SU-DHL-6 (cell line): ENCODE data around the gene MICAL3.

Experiments used
- H2AFZ ChIP-seq: fragments of 200-600 bp; sonication (generic); 2 replicates; pipeline ENCODE4 v1.6.1; 2014; ENCODE audit warnings: low read depth, mild to moderate bottlenecking, moderate library complexity, mixed read lengths, antibody characterized with exemption, low read length; ENCODE audit not compliant: severe bottlenecking
- H3F3A ChIP-seq: fragments of 200-600 bp; shearing (Covaris generic); 2 replicates; pipeline ENCODE4 v1.6.0; 2016; ENCODE audit warnings: antibody characterized with exemption, mild to moderate bottlenecking; ENCODE audit not compliant: insufficient read depth
- H3K27ac ChIP-seq: fragments of 200-600 bp; sonication (generic); 2 replicates; pipeline ENCODE4 v1.5.1; 2016; ENCODE audit warnings: low read depth, mild to moderate bottlenecking, low read length, moderate library complexity, mixed read lengths
- H3K27me3 ChIP-seq: fragments of 200-600 bp; sonication (generic), shearing (Covaris generic); 2 replicates; pipeline ENCODE4 v1.6.0; 2014; ENCODE audit warnings: mild to moderate bottlenecking, low read length
- H3K36me3 ChIP-seq: fragments of 200-600 bp; sonication (generic); 2 replicates; pipeline ENCODE4 v1.6.1; 2014; ENCODE audit warnings: mild to moderate bottlenecking, low read length, mixed read lengths
- H3K4me2 ChIP-seq: fragments of 300-600, 200-600 bp; shearing (Covaris generic), sonication (generic); 2 replicates; pipeline ENCODE4 v1.6.0; 2014; ENCODE audit warnings: low read length, low read depth, mild to moderate bottlenecking; ENCODE audit not compliant: poor library complexity, severe bottlenecking
- H3K4me3 ChIP-seq: fragments of 200-600 bp; sonication (generic); 2 replicates; pipeline ENCODE4 v1.5.1; 2014; ENCODE audit warnings: antibody characterized with exemption, low read length, mild to moderate bottlenecking, mixed read lengths; ENCODE audit not compliant: insufficient read depth, poor library complexity, severe bottlenecking
- H3K79me2 ChIP-seq: fragments of 200-600 bp; sonication (generic); 2 replicates; pipeline ENCODE4 v1.6.1; 2014; ENCODE audit warnings: mild to moderate bottlenecking, low read length, moderate library complexity; ENCODE audit not compliant: insufficient read depth
- H3K9ac ChIP-seq: fragments of 200-600 bp; sonication (generic); 2 replicates; pipeline ENCODE4 v1.7.0; 2014; ENCODE audit warnings: mild to moderate bottlenecking, low read length
- H3K9me2 ChIP-seq: fragments of 200-600 bp; sonication (generic); replicated peaks from 2 replicates; pipeline ENCODE4 v1.6.1; 2014; ENCODE audit warnings: low read length; ENCODE audit not compliant: insufficient read depth
- H3K9me3 ChIP-seq: fragments of 200-600 bp; sonication (generic); 2 replicates; pipeline ENCODE4 v1.6.1; 2014; ENCODE audit warnings: low read length, mixed read lengths; ENCODE audit not compliant: insufficient read depth
- H4K20me1 ChIP-seq: fragments of 200-600 bp; sonication (generic); 2 replicates; pipeline ENCODE4 v1.6.1; 2014; ENCODE audit warnings: low read depth, mild to moderate bottlenecking, antibody characterized with exemption, low read length, moderate library complexity, mixed read lengths
- EZH2phosphoT487 ChIP-seq: fragments of 200-600 bp; sonication (generic), shearing (Covaris generic); conservative IDR thresholded peaks from 2 replicates; pipeline ENCODE4 v1.6.1; 2018; ENCODE audit warnings: mild to moderate bottlenecking, antibody characterized with exemption, low read length, moderate library complexity, mixed read lengths
- TF ChIP-seq, protein P1 (sequence below): fragments of 200-600 bp; sonication (generic); IDR thresholded peaks from one replicate; pipeline ENCODE4 v1.5.1; 2017; ENCODE audit warnings: antibody characterized with exemption, mild to moderate bottlenecking, low read length, moderate library complexity; ENCODE audit not compliant: insufficient read depth, poor library complexity, severe bottlenecking

MICAL3 gene

DNA sequence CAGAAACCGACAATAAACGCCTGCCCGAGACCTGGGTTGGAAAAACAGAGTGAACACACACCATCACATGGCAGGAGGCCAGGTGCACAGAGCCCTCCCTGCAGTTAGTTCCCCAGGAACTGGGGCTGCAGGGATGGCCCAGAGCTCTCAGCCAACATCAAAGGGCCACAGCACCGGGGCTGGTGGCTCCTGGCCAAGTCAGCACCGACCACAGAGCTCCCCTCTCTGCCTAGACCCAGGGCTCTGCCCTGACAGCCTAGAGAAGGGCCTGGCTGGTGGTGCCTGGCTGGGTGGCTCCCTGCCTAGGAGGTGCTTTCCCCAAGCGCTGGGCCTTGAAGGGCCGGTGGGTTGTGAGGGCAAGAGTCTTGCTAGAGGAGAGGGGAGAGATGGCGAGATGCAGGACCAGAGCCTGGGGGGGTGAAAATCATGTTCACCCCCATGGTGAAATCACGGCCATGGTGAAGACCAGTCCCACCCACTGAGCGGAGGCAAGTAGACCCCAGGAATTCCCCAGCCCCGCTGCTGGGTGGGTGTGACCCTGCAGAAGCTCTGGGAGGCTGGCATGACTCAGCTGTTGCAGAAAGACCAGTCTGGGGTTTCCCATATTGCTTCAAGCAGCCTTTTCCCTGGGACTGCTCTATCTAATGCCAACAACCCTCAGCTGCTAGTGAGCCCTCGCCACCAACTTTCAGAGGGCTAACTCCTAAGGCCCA lies 242.9 kb downstream of the MICAL3 start:
- H3K9me3 ChIP-seq, result no peaks in the 10 kb centered on the region
- no peak overlapping the region for H3K27ac ChIP-seq
- no peak overlapping the region for H3K4me2 ChIP-seq
- H2AFZ ChIP-seq, result no peak overlapping the region
- no peaks in the 10 kb centered on the region for H3K79me2 ChIP-seq
- H3K27me3 ChIP-seq, result no peaks in the 10 kb centered on the region
- TF ChIP-seq, protein P1, sequence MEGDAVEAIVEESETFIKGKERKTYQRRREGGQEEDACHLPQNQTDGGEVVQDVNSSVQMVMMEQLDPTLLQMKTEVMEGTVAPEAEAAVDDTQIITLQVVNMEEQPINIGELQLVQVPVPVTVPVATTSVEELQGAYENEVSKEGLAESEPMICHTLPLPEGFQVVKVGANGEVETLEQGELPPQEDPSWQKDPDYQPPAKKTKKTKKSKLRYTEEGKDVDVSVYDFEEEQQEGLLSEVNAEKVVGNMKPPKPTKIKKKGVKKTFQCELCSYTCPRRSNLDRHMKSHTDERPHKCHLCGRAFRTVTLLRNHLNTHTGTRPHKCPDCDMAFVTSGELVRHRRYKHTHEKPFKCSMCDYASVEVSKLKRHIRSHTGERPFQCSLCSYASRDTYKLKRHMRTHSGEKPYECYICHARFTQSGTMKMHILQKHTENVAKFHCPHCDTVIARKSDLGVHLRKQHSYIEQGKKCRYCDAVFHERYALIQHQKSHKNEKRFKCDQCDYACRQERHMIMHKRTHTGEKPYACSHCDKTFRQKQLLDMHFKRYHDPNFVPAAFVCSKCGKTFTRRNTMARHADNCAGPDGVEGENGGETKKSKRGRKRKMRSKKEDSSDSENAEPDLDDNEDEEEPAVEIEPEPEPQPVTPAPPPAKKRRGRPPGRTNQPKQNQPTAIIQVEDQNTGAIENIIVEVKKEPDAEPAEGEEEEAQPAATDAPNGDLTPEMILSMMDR, result no peak
- no peak for TF ChIP-seq EZH2phosphoT487
- H3K36me3 ChIP-seq, result no peaks in the 10 kb centered on the region
- no peaks in the 10 kb centered on the region for H4K20me1 ChIP-seq
- H3K9me2 ChIP-seq, result no peaks in the 10 kb centered on the region
- no peaks in the 10 kb centered on the region for H3F3A ChIP-seq
- H3K4me3 ChIP-seq, result no peak overlapping the region
- H3K9ac ChIP-seq, result no peak overlapping the region

DNA sequence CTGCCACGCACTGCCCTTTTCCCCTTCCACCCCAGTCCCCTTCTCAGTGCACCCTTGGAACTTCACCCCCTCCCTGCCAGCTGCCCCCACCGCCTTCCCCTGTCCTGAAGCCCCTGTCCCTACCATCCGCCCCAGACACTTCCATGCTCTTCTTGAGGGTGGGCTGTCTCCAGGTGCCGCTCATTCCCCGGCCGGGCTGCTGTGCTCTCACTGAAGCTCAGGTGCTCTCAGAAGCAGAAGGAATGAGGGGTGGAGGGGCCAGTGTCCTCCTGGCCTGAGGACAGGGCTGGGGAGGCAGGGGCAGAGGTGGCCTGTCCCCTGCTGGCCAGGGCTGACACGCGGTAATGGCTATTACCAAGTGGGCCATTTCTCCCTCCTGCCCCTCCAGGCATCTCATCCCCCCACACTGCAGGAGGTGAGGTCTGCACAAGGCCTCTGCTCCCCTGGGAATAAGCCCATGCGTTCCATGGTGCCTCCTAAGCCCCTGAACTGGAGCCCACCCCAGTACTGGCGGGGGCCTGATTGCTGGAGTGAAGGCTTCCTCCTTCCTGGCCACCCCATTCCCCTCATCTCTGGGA lies 243.5 kb downstream of the MICAL3 start:
- Histone ChIP-seq H3K9me3 (no peaks in the 10 kb centered on the region), H3K79me2 (no peaks in the 10 kb centered on the region), H4K20me1 (no peaks in the 10 kb centered on the region), H3K27ac (no peak overlapping the region), H2AFZ (no peak overlapping the region), H3K4me2 (no peak overlapping the region), H3K9ac (no peak overlapping the region), H3F3A (no peaks in the 10 kb centered on the region), H3K36me3 (no peaks in the 10 kb centered on the region), H3K9me2 (no peaks in the 10 kb centered on the region), H3K4me3 (no peak overlapping the region), H3K27me3 (no peaks in the 10 kb centered on the region)
- TF ChIP-seq, protein P1, result no peak
- no peak for TF ChIP-seq EZH2phosphoT487

DNA sequence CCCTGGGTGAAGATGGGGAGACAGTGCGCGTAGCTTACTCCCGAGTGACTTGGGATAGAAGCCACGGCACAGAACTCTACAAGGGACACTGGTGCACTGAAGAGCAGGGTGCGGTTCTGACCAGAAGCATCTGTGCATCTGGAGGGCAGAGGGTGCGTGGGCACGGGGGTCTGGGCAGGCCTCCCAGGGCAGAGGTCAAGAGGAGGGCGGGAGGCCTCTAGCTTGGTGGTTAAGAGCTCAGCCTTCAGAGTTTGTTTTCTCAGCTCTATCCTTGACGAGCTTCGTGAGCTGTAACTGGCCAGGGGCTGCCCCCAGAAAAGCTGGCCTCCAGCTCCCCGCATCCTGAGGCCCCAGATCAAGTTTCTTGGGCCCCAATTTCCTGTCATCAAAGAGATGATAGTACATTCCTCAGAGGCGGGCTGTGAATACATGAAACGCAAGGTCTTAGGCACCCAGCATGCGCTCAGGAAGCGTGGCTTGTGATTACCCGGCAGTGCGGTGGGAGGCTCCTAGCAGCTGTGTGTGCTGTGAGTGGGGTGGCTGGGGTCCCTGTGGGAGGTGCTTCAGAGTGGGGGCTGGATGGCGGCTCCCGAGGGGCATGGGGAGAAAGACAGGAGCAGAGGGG lies 244.1 kb downstream of the MICAL3 start:
- H3K27me3 ChIP-seq, result no peaks in the 10 kb centered on the region
- no peaks in the 10 kb centered on the region for H3K9me2 ChIP-seq
- H3K9ac ChIP-seq, result no peak overlapping the region
- no peaks in the 10 kb centered on the region for H3K79me2 ChIP-seq
- no peaks in the 10 kb centered on the region for H3F3A ChIP-seq
- H3K36me3 ChIP-seq, result no peaks in the 10 kb centered on the region
- H3K27ac ChIP-seq, result no peak overlapping the region
- no peaks in the 10 kb centered on the region for H3K9me3 ChIP-seq
- no peak overlapping the region for H2AFZ ChIP-seq
- no peak for TF ChIP-seq EZH2phosphoT487
- TF ChIP-seq, protein P1, result no peak
- no peak overlapping the region for H3K4me2 ChIP-seq
- no peak overlapping the region for H3K4me3 ChIP-seq
- H4K20me1 ChIP-seq, result no peaks in the 10 kb centered on the region
